H1 (cell line): ENCODE measurements around the gene NCAPG2. TPM values are rescaled to one million over a fixed set of nuclear protein-coding genes. Genes with fewer than 3 reads are reported as not detected.

Experiments
- CTCF ChIA-PET: fragments of 300-600 bp; sonication (Branson Sonifier 250); formaldehyde crosslinking; loops from one replicate; lab custom pipeline; 2021; ENCODE audit not compliant: partially characterized antibody; lab: Charles Lee
- POLR2A ChIA-PET: fragments of 300-600 bp; sonication (Branson Sonifier 250); formaldehyde crosslinking; loops from one replicate; lab custom pipeline; 2021; ENCODE audit warnings: inconsistent platforms; ENCODE audit not compliant: partially characterized antibody; lab: Charles Lee
- DNase-seq, 2 experiments: peaks; one replicate each; pipeline versions ENCODE4 v3.0.0 to v3.0.0-alpha.2; 2010 to 2022; ENCODE audit warnings: low spot score in 2 of 2, low read depth in 1 of 2, mixed read lengths in 1 of 2
- FAIRE-seq: peaks from 2 replicates; lab custom pipeline; 2011; peaks lifted over from hg19 to GRCh38; lab: Jason Lieb, UNC
- H2AFZ ChIP-seq: 2 replicates; pipeline ENCODE4 v1.8.1; 2012; ENCODE audit warnings: low read length, inconsistent platforms
- H2AK5ac ChIP-seq: 2 replicates; pipeline ENCODE4 v1.6.1; 2013; ENCODE audit warnings: low read depth, low read length
- H2BK120ac ChIP-seq: replicated peaks from 2 replicates; pipeline ENCODE3; 2013; ENCODE audit warnings: low read depth, low read length, inconsistent platforms
- H2BK12ac ChIP-seq: 2 replicates; pipeline ENCODE4 v1.6.1; 2013; ENCODE audit warnings: low read depth, low read length
- H2BK15ac ChIP-seq: 2 replicates; pipeline ENCODE4 v1.6.1; 2013; ENCODE audit warnings: low read length
- H2BK20ac ChIP-seq: 2 replicates; pipeline ENCODE4 v1.6.1; 2013; ENCODE audit warnings: low read length
- H2BK5ac ChIP-seq: 2 replicates; pipeline ENCODE4 v1.6.1; 2013; ENCODE audit warnings: low read depth, low read length
- H3K14ac ChIP-seq: 2 replicates; pipeline ENCODE4 v1.6.1; 2013; ENCODE audit warnings: inconsistent platforms; ENCODE audit not compliant: insufficient read length
- H3K18ac ChIP-seq: 2 replicates; pipeline ENCODE4 v1.6.1; 2013; ENCODE audit warnings: low read length; ENCODE audit errors: extremely low read depth
- H3K23ac ChIP-seq: 2 replicates; pipeline ENCODE4 v1.6.1; 2013; ENCODE audit warnings: inconsistent platforms; ENCODE audit not compliant: insufficient read length
- H3K23me2 ChIP-seq: 2 replicates; pipeline ENCODE4 v1.6.1; 2013; ENCODE audit warnings: low read depth, low read length
- H3K27ac ChIP-seq: 2 replicates; pipeline ENCODE4 v1.6.1; 2011; ENCODE audit warnings: low read depth, low read length, inconsistent platforms
- H3K27me3 ChIP-seq, 4 experiments: replicated peaks in 1 of 4; 1 replicate in 1 of 4; 2 replicates in 3 of 4; pipeline versions ENCODE4 v1.6.1 to v1.8.1; 2011 to 2013; ENCODE audit warnings: low read length in 3 of 4, mild to moderate bottlenecking in 3 of 4, inconsistent platforms in 2 of 4, mixed read lengths in 2 of 4, moderate library complexity in 1 of 4; ENCODE audit not compliant: control insufficient read depth in 3 of 4, insufficient read depth in 3 of 4; ENCODE audit errors: extremely low read depth in 1 of 4
- H3K36me3 ChIP-seq, 4 experiments: 2 replicates each; pipeline versions ENCODE4 v1.6.1 to v1.8.1; 2011 to 2013; ENCODE audit warnings: mild to moderate bottlenecking in 4 of 4, low read length in 3 of 4, moderate library complexity in 2 of 4, control low read depth in 1 of 4, inconsistent platforms in 1 of 4; ENCODE audit not compliant: insufficient read depth in 4 of 4, control insufficient read depth in 2 of 4
- H3K4ac ChIP-seq: replicated peaks from 2 replicates; pipeline ENCODE3; 2013; ENCODE audit warnings: low read length, low read depth, mixed read lengths, inconsistent platforms; ENCODE audit not compliant: insufficient read length
- H3K4me1 ChIP-seq, 4 experiments: replicated peaks in 1 of 4; 1 replicate in 1 of 4; 2 replicates in 3 of 4; pipeline versions ENCODE4 v1.6.1 to v1.8.1; 2011 to 2013; ENCODE audit warnings: low read length in 3 of 4, inconsistent platforms in 2 of 4, mixed read lengths in 1 of 4; ENCODE audit not compliant: insufficient read depth in 4 of 4, control insufficient read depth in 3 of 4
- H3K4me2 ChIP-seq, 2 experiments: 2 replicates each; pipeline versions ENCODE4 v1.6.1 to v1.8.1; 2011 to 2013; ENCODE audit warnings: low read depth in 2 of 2, low read length in 2 of 2, control low read depth in 1 of 2, inconsistent platforms in 1 of 2, mild to moderate bottlenecking in 1 of 2; ENCODE audit not compliant: insufficient read depth in 1 of 2
- H3K4me3 ChIP-seq, 4 experiments: fragments of 200-600, 300-600 bp in 1 of 4; sonication (generic), shearing (Covaris generic), sonication (Bioruptor Twin) in 1 of 4; 2 replicates each; pipeline versions ENCODE4 v1.5.1 to v1.8.1; 2011 to 2016; ENCODE audit warnings: low read length in 4 of 4, low read depth in 3 of 4, control low read depth in 2 of 4, inconsistent platforms in 2 of 4, mild to moderate bottlenecking in 2 of 4, mixed read lengths in 1 of 4, moderate library complexity in 1 of 4; ENCODE audit not compliant: insufficient read depth in 2 of 4; ENCODE audit errors: extremely low read depth in 1 of 4
- H3K56ac ChIP-seq: replicated peaks from 2 replicates; pipeline ENCODE3; 2013; ENCODE audit warnings: low read depth, mild to moderate bottlenecking, mixed read lengths, low read length, inconsistent platforms; ENCODE audit not compliant: insufficient read length
- H3K79me1 ChIP-seq: 2 replicates; pipeline ENCODE4 v1.6.1; 2013; ENCODE audit warnings: low read depth, low read length, control low read depth
- H3K79me2 ChIP-seq, 2 experiments: 2 replicates each; pipeline versions ENCODE4 v1.6.1 to v1.8.1; 2012 to 2013; ENCODE audit warnings: low read length in 2 of 2, mild to moderate bottlenecking in 2 of 2, inconsistent platforms in 1 of 2; ENCODE audit not compliant: insufficient read depth in 2 of 2, control insufficient read depth in 1 of 2
- H3K9ac ChIP-seq, 4 experiments: replicated peaks in 1 of 4; 1 replicate in 1 of 4; 2 replicates in 3 of 4; pipeline versions ENCODE4 v1.6.1 to v1.8.1; 2011 to 2013; ENCODE audit warnings: low read depth in 3 of 4, low read length in 3 of 4, control low read depth in 2 of 4, mild to moderate bottlenecking in 2 of 4, moderate library complexity in 2 of 4, inconsistent platforms in 1 of 4; ENCODE audit errors: extremely low read depth in 1 of 4
- H3K9me3 ChIP-seq, 2 experiments: 2 replicates each; pipeline versions ENCODE4 v1.6.1 to v1.8.1; 2012 to 2013; ENCODE audit warnings: mild to moderate bottlenecking in 2 of 2, moderate library complexity in 2 of 2, control low read depth in 1 of 2, inconsistent platforms in 1 of 2, low read depth in 1 of 2, low read length in 1 of 2, mixed read lengths in 1 of 2; ENCODE audit not compliant: insufficient read depth in 2 of 2
- H4K20me1 ChIP-seq, 2 experiments: replicated peaks in 1 of 2; 2 replicates each; pipeline versions ENCODE3 to v1.8.1; 2011 to 2013; ENCODE audit warnings: inconsistent platforms in 2 of 2, low read length in 2 of 2, mild to moderate bottlenecking in 1 of 2; ENCODE audit not compliant: insufficient read depth in 2 of 2, control insufficient read depth in 1 of 2
- H4K5ac ChIP-seq: 2 replicates; pipeline ENCODE4 v1.6.1; 2013; ENCODE audit warnings: low read length, low read depth, mixed read lengths, inconsistent platforms; ENCODE audit not compliant: insufficient read length
- H4K8ac ChIP-seq: 2 replicates; pipeline ENCODE4 v1.8.0; 2013; ENCODE audit warnings: mild to moderate bottlenecking, moderate library complexity, low read length, inconsistent platforms; ENCODE audit not compliant: insufficient read depth; ENCODE audit errors: extremely low read depth
- H4K91ac ChIP-seq: replicated peaks from 2 replicates; pipeline ENCODE3; 2013; ENCODE audit warnings: low read length, mixed read lengths, inconsistent platforms; ENCODE audit not compliant: insufficient read length
- BACH1 ChIP-seq: IDR thresholded peaks from 2 replicates; pipeline ENCODE4 v1.6.1; 2012; ENCODE audit warnings: low read length, improper control_type of control experiment
- PHF8 ChIP-seq: fragments of 200-600 bp; sonication (generic); conservative IDR thresholded peaks from 2 replicates; pipeline ENCODE4 v1.7.1; 2012; ENCODE audit warnings: low read depth, mild to moderate bottlenecking, inconsistent platforms, low read length, moderate library complexity
- WGBS, 2 experiments: shearing (Covaris generic) in 1 of 2; methylation state at CpG; one replicate each; pipeline versions ENCODE4 v1.1.6 to v1.1.7; 2013 to 2015; ENCODE audit warnings: low lambda C conversion rate in 2 of 2, mixed read lengths in 2 of 2, inconsistent platforms in 1 of 2, low coverage in 1 of 2, missing lambda C conversion rate in 1 of 2; ENCODE audit not compliant: insufficient replicate concordance in 2 of 2, insufficient coverage in 1 of 2, insufficient read length in 1 of 2; ENCODE audit errors: extremely low coverage in 1 of 2, missing lambda C conversion rate in 1 of 2; 5-methylcytosine and 5-hydroxymethylcytosine counted together
- polyA plus RNA-seq, 7 experiments: library from polyadenylated mRNA; depleted of rRNA in 3 of 7; stranded (reverse) in 5 of 7; unstranded in 2 of 7; fragments of >200 nt in 5 of 7; fragments of 200-250 nt in 2 of 7; gene quantifications; 1 replicate in 5 of 7; 2 replicates in 1 of 7; 4 replicates in 1 of 7; pipeline versions ENCODE4 v1.2.1 to v1.2.3, GENCODE V29; 2011 to 2013; ENCODE audit warnings: missing spikeins in 2 of 7, mixed read lengths in 2 of 7
- total RNA-seq: library from RNA; stranded (reverse); fragmentation: NEBNext Ultra II Directional; extraction: Animal tissue kit (Norgen Biotek cat#: 25700); gene quantifications from 2 replicates; pipeline ENCODE4 v1.2.1, GENCODE V29; 2021
- TF ChIP-seq, protein P1 (sequence below): IDR thresholded peaks from 2 replicates; pipeline ENCODE4 v1.6.1; 2011; ENCODE audit warnings: low read depth, mild to moderate bottlenecking, low read length; ENCODE audit not compliant: insufficient read depth

The NCAPG2 gene
- total and polyA plus RNA-seq, 2 of the 8 experiments (the other 6 are each of a cell fraction or from before 2014, with no cell fraction given): 49.9 to 119 TPM

DNA sequence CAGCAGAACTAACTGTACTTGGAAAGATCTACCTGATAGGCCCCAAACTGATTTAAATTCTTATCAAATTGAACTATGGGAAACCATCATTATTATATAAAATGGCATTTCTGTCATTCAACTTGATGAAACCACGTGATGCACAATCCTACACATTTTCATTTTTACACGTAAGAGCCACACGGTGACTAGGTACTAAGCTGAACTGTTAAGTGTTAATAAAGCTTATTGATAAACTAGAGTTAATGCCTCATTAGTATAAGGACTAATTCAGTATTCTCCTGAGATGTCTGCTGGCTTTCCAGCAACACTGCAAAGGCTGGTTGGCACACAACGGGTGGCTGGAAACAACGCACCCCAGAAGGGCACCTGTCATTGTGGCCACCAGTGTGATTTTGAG lies 4.6 kb downstream of the NCAPG2 start:
- Histone ChIP-seq H3K27me3 (no peaks in the 10 kb centered on the region), H2BK20ac (no peak overlapping the region), H3K36me3 (peaks cover 11 to 55% (median 46%) of the 10 kb centered on the region in 4 experiments), H3K23me2 (peaks cover 6% of the 10 kb centered on the region; the same call in 1 of the 2 replicates), H3K4me3 (no peak overlapping the region), H3K4me2 (no peak overlapping the region), H3K4me1 (peaks cover 4 to 18% (median 11%) of the 10 kb centered on the region in 4 experiments; a peak in 5 of 7 replicates), H3K79me1 (peaks cover 13% of the 10 kb centered on the region), H2AFZ (no peak overlapping the region), H2BK5ac (no peak overlapping the region), H4K5ac (no peak overlapping the region), H4K8ac (no peak overlapping the region; the same call in 1 of the 2 replicates), H2BK15ac (no peak overlapping the region), H3K9ac (no peak overlapping the region), H2BK12ac (no peak overlapping the region), H3K14ac (no peak overlapping the region), H3K9me3 (no peaks in the 10 kb centered on the region), H3K23ac (no peak overlapping the region), H3K27ac (no peak overlapping the region), H2BK120ac (no peak overlapping the region), H3K79me2 (peaks cover 18 to 92% of the 10 kb centered on the region in 2 experiments), H3K18ac (no peak overlapping the region), H3K4ac (no peak overlapping the region), H2AK5ac (no peak overlapping the region), H4K91ac (no peak overlapping the region), H4K20me1 (peaks cover 16 to 17% of the 10 kb centered on the region in 2 experiments), H3K56ac (no peak overlapping the region)
- TF ChIP-seq PHF8: no peak
- no peak for TF ChIP-seq BACH1
- TF ChIP-seq, protein P1, sequence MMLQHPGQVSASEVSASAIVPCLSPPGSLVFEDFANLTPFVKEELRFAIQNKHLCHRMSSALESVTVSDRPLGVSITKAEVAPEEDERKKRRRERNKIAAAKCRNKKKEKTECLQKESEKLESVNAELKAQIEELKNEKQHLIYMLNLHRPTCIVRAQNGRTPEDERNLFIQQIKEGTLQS: no peak
- 96% methylated on average over 5 of the region's 5 CpGs; no CpG with 5 or more reads in 1 of the 2 experiments for WGBS, 2 experiments
- FAIRE-seq (no peak), DNase-seq (no peak)
- ChIA-PET CTCF (interaction anchor here (1.0 to 4.2 kb wide), 7 partner anchors 9 to 277 kb away, joined by 3 to 25 read pairs (median 3); no protein-coding TSS in a partner anchor), POLR2A (no interaction called here)
